GM13977 (cell line): ENCODE data around the gene PAM16.
A peak's percentile ranks its signal among the peaks of the same experiment; 100 is the strongest.

ENCODE experiments used
- DNase-seq: peaks from one replicate; pipeline ENCODE4 v3.0.0; 2012; ENCODE audit warnings: low spot score
- CTCF ChIP-seq: IDR thresholded peaks from 2 replicates; pipeline ENCODE4 v1.5.1; 2012; ENCODE audit warnings: mild to moderate bottlenecking, control low read depth; ENCODE audit not compliant: insufficient read depth; ENCODE audit errors: extremely low read depth, missing control alignments
- in situ Hi-C: fragments of 300-500 bp; cut with MboI; formaldehyde crosslinking; loops from one replicate; pipeline ENCODE4 v1.12.0; 2022; ENCODE audit warnings: low sequenced_read_pairs, low pct_unique_long_range_greater_than_20kb, mixed read lengths, inconsistent platforms; ENCODE audit not compliant: unreplicated experiment

The PAM16 gene

GRCh38 chr16:4322121-4323052 lies 28.7 kb downstream of the PAM16 start:
- in situ Hi-C loops, result no loop called here
- TF ChIP-seq CTCF, result no peak
- DNase-seq, result no peak

- no peak for TF ChIP-seq CTCF
- in situ Hi-C loops, result no loop called here
- DNase-seq, result no peak
These were observed 29.6 kb downstream of the PAM16 start for GRCh38 chr16:4321286-4322120.

- DNase-seq, result no peak
- no peak for TF ChIP-seq CTCF
- in situ Hi-C loops, result no loop called here
These were observed 30.5 kb downstream of the PAM16 start for GRCh38 chr16:4320571-4321137.

GRCh38 chr16:4319454-4320421 lies 31.4 kb downstream of the PAM16 start:
- no peak for TF ChIP-seq CTCF
- DNase-seq, result peak; percentile 81
- in situ Hi-C loops, result no loop called here

- TF ChIP-seq CTCF, result no peak
- DNase-seq, result no peak
- in situ Hi-C loops, result no loop called here
These were observed 32.2 kb downstream of the PAM16 start for GRCh38 chr16:4318967-4319366.
